NCI-H2227 (cell line): Measurements from ENCODE around the gene ZCCHC18.

Experiments used
- DNase-seq: peaks from one replicate; lab custom pipeline; 2025; ENCODE audit not compliant: unreplicated experiment; lab: John Stamatoyannopoulos, UW

Gene ZCCHC18

GRCh38 chrX:104130808-104131207, 18.5 kb downstream of the ZCCHC18 start:
- no peak for DNase-seq

GRCh38 chrX:104134583-104135261, 22.4 kb downstream of the ZCCHC18 start:
- no peak for DNase-seq

GRCh38 chrX:104135677-104136076, 23.4 kb downstream of the ZCCHC18 start:
- no peak for DNase-seq

GRCh38 chrX:104136241-104137019, 24.1 kb downstream of the ZCCHC18 start:
- DNase-seq = peak; percentile 93

GRCh38 chrX:104137496-104137895, 25.2 kb downstream of the ZCCHC18 start:
- DNase-seq = peak; percentile 67

- no peak for DNase-seq
Observed at GRCh38 chrX:104141087-104141760, 28.9 kb downstream of the ZCCHC18 start.

- DNase-seq = no peak
Observed at GRCh38 chrX:104151037-104151436, 38.7 kb downstream of the ZCCHC18 start.

- DNase-seq = peak; percentile 98
Observed at GRCh38 chrX:104156630-104157529, 44.6 kb downstream of the ZCCHC18 start, which contains the start of gene SLC25A53. SLC25A53 (minus strand) TSS chrX:104157009; CDS start chrX:104105257, 51,752 bp downstream.
